Epithelial cell of proximal tubule (primary cell): ENCODE measurements around the gene EHD3. TPM values are rescaled to one million over a fixed set of nuclear protein-coding genes. Genes with fewer than 3 reads are reported as not detected.

Experiments used
- DNase-seq: peaks from one replicate; pipeline ENCODE4 v3.0.0-alpha.2; 2011; ENCODE audit warnings: low read depth
- H3K4me3 ChIP-seq: 2 replicates; pipeline ENCODE4 v1.5.1; 2011; ENCODE audit warnings: low read depth, mild to moderate bottlenecking, low read length
- CTCF ChIP-seq: conservative IDR thresholded peaks from 2 replicates; pipeline ENCODE4 v1.5.1; 2012; ENCODE audit warnings: low read depth, mild to moderate bottlenecking, low read length
- total RNA-seq: library from RNA; depleted of rRNA; stranded (reverse); fragments of >200 nt; gene quantifications from 2 replicates; pipeline ENCODE4 v1.2.3, GENCODE V29; 2015

EHD3 gene
- total RNA-seq, 1 donor from 2014 or later = 4.6 TPM

- DNase-seq = no peak
- no peak overlapping the region for H3K4me3 ChIP-seq
- TF ChIP-seq CTCF = no peak
Measured at GRCh38 chr2:31239593-31240177, 5.7 kb downstream of the EHD3 start.

GRCh38 chr2:31240381-31241365 is 6.7 kb downstream of the EHD3 start:
- no peak overlapping the region for H3K4me3 ChIP-seq
- TF ChIP-seq CTCF = no peak
- DNase-seq = no peak

GRCh38 chr2:31241625-31242270 is 7.8 kb downstream of the EHD3 start:
- DNase-seq = no peak
- no peak overlapping the region for H3K4me3 ChIP-seq
- TF ChIP-seq CTCF = no peak

GRCh38 chr2:31243053-31243452 is 9.1 kb downstream of the EHD3 start:
- DNase-seq = no peak
- no peak for TF ChIP-seq CTCF
- H3K4me3 ChIP-seq = no peak overlapping the region

GRCh38 chr2:31244101-31244500 is 10.1 kb downstream of the EHD3 start:
- H3K4me3 ChIP-seq = no peak overlapping the region
- no peak for DNase-seq
- no peak for TF ChIP-seq CTCF

GRCh38 chr2:31246184-31246852 is 12.4 kb downstream of the EHD3 start:
- no peak for DNase-seq
- no peak for TF ChIP-seq CTCF
- H3K4me3 ChIP-seq = no peak overlapping the region
